Ovary (tissue), 9 donors: Measurements from ENCODE around the gene OSBPL6. TPM values are rescaled to one million over a fixed set of nuclear protein-coding genes. Genes with fewer than 3 reads are reported as not detected.

Experiments used
- DNase-seq, 5 donors: peaks; one replicate each; pipeline ENCODE4 v3.0.0-alpha.2; 2019 to 2020
- H3K27ac ChIP-seq, 2 donors: fragments of 200-600 bp; one replicate each; pipeline versions ENCODE4 v1.5.1 to v1.8.0; 2019 to 2022
- H3K27me3 ChIP-seq: fragments of 200-600 bp; one replicate; pipeline ENCODE4 v1.8.0; 2022
- H3K36me3 ChIP-seq: fragments of 200-600 bp; sonication (generic); one replicate; pipeline ENCODE4 v1.5.1; 2019
- H3K4me1 ChIP-seq: one replicate; pipeline ENCODE4 v1.8.1; 2013; ENCODE audit warnings: mild to moderate bottlenecking, moderate library complexity; ENCODE audit not compliant: insufficient read depth
- H3K4me3 ChIP-seq: fragments of 200-600 bp; sonication (generic); one replicate; pipeline ENCODE4 v1.5.1; 2017
- H3K9me3 ChIP-seq, 2 donors: fragments of 200-600 bp in 1 of 2; sonication (generic) in 1 of 2; one replicate each; pipeline versions ENCODE4 v1.5.1 to v1.8.1; 2013 to 2019; ENCODE audit warnings: mild to moderate bottlenecking in 1 of 2, moderate library complexity in 1 of 2
- EP300 ChIP-seq: sonication (generic); formaldehyde crosslinking; IDR thresholded peaks from one replicate; pipeline ENCODE4 v1.6.1; 2017; ENCODE audit warnings: antibody characterized with exemption
- POLR2A ChIP-seq: fragments of 450-650 bp; IDR thresholded peaks from one replicate; pipeline ENCODE4 v1.6.1; 2017; ENCODE audit warnings: antibody characterized with exemption, mild to moderate bottlenecking, moderate library complexity
- WGBS, 3 donors: extraction: QIAGEN DNeasy Blood & Tissue Kit in 1 of 3; methylation state at CpG; one replicate each; pipeline versions ENCODE4 v1.1.5 to v1.1.7; 2013 to 2017; 5-methylcytosine and 5-hydroxymethylcytosine counted together
- intact Hi-C, 4 donors: fragments of 100-400 bp; cut with DNase I; formaldehyde crosslinking; loops; one replicate each; pipeline versions ENCODE4 v1.11.0 to v1.15.1; 2022 to 2023
- polyA plus RNA-seq, 2 donors: library from polyadenylated mRNA; stranded (reverse); fragments of 200-250 nt in 1 of 2; fragments of 350-450 nt in 1 of 2; fragmentation: Illumina TruSeq in 1 of 2; extraction: RNeasy Lipid Tissue Mini Kit (QIAGEN cat#74804) in 1 of 2; gene quantifications; one replicate each; pipeline ENCODE4 v1.2.3, GENCODE V29; 2013 to 2014
- total RNA-seq, 7 donors: library from RNA; depleted of rRNA in 2 of 7; stranded (reverse); fragments of >200 nt in 2 of 7; fragmentation: NEBNext Ultra II Directional in 3 of 7; extraction: Animal tissue kit (Norgen Biotek cat#: 25700) in 3 of 7; gene quantifications; one replicate each; pipeline versions ENCODE4 v1.1.0 to v1.2.4, GENCODE V29; 2016 to 2023
- TF ChIP-seq, protein P1 (sequence below), 3 donors: fragments of 450-650 bp in 2 of 3; fragments of 200-600 bp in 1 of 3; IDR thresholded peaks; one replicate each; pipeline versions ENCODE4 v1.5.1 to v1.8.0; 2016 to 2022; ENCODE audit warnings: antibody characterized with exemption in 3 of 3, mild to moderate bottlenecking in 1 of 3
- donor health status: DM: no; HTN: no; CAD: no; lungs with moderate emphysema.
- donor health status: DM: no; HTN: no; CAD: no.
- donor health status: Bipolar disorder and iron deficiency.
- donor health status: DM: yes; HTN: yes; CAD: no.
- donor health status: DM: no; HTN: no; CAD: no.
- donor health status: DM: yes; HTN: yes; CAD: no.

The OSBPL6 gene
- total and polyA plus RNA-seq, 9 donors = 0.60 to 7.4 (median 1.7) TPM

DNA sequence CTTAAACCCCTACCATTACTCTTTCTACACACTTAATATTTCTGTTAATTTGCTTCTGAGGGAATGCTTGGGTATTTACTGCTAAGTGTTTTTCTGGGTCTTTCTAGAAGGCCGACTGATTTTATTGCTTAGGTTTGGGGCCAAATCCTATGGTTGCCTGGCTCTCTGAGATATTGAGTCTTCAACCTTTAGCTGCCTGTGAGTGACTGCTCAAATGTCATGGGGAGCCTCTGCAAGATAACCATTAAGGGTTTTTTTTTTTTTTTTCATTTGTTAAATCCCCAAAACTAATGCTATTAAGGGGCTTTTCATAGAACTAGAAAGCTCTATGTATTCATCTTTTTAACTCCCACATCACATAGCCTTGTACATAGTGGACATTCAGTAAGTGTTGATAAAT lies 5.0 kb downstream of the OSBPL6 start:
- H3K27me3 ChIP-seq = no peaks in the 10 kb centered on the region
- H3K27ac ChIP-seq = no peak overlapping the region
- H3K36me3 ChIP-seq = no peaks in the 10 kb centered on the region
- H3K9me3 ChIP-seq = no peaks in the 10 kb centered on the region
- no peak overlapping the region for H3K4me3 ChIP-seq
- intact Hi-C loops = loop anchor here in 1 of 4 donors (10.0 kb wide), 1 partner anchor 75 kb away; no protein-coding TSS in a partner anchor
- TF ChIP-seq POLR2A (no peak), EP300 (no peak)
- TF ChIP-seq, protein P1, sequence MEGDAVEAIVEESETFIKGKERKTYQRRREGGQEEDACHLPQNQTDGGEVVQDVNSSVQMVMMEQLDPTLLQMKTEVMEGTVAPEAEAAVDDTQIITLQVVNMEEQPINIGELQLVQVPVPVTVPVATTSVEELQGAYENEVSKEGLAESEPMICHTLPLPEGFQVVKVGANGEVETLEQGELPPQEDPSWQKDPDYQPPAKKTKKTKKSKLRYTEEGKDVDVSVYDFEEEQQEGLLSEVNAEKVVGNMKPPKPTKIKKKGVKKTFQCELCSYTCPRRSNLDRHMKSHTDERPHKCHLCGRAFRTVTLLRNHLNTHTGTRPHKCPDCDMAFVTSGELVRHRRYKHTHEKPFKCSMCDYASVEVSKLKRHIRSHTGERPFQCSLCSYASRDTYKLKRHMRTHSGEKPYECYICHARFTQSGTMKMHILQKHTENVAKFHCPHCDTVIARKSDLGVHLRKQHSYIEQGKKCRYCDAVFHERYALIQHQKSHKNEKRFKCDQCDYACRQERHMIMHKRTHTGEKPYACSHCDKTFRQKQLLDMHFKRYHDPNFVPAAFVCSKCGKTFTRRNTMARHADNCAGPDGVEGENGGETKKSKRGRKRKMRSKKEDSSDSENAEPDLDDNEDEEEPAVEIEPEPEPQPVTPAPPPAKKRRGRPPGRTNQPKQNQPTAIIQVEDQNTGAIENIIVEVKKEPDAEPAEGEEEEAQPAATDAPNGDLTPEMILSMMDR (IDR thresholded peaks at IDR 0.05) = no peak
- H3K4me1 ChIP-seq = no peaks in the 10 kb centered on the region
- 60 to 83% (median 69%) methylated on average over 1 of the region's 1 CpG for WGBS, 3 donors
- DNase-seq = no peak

DNA sequence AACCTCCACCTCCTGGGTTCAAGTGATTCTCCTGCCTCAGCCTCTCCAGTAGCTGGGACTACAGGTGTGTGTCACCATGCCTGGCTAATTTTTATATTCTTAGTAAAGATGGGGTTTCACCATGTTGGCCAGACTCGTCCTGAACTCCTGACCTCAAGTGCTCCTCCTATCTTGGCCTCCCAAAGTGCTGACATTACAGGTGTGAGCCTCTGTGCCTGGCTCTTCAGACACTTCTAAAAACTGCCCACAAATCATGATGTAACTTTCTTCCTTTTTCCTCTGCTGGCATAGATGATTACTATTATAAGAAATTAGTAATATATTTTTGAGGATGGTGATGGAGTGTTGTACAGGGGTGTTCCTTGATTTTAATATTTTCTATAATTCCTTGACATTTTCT lies 6.0 kb downstream of the OSBPL6 start:
- Histone ChIP-seq H3K4me3 (no peak overlapping the region), H3K4me1 (no peaks in the 10 kb centered on the region), H3K36me3 (no peaks in the 10 kb centered on the region), H3K27ac (no peak overlapping the region), H3K9me3 (no peaks in the 10 kb centered on the region), H3K27me3 (no peaks in the 10 kb centered on the region)
- DNase-seq = no peak
- 89 to 93% (median 92%) methylated on average over 1 of the region's 1 CpG for WGBS, 3 donors
- TF ChIP-seq POLR2A = no peak
- no peak for TF ChIP-seq EP300
- TF ChIP-seq, protein P1 (IDR thresholded peaks at IDR 0.05) = no peak
- intact Hi-C loops = no loop called here

DNA sequence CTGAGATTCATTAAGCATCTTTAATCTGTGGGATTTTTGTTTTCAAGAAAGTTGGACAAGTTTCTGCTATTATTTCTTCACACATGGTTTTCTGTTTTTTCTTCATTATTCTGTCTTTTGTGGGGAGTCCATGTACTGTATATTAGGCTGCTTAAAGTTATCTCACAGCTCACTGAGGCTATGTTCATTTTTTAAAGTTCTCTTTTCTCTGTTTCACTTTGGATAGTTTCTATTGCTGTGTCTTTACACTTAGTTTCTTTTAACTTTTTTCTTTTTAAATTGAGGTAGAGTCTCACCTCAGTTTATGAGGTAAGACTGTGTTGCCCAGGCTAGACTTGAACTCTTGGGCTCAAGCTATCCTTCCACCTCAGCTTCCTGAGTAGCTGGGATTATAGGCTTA lies 8.6 kb downstream of the OSBPL6 start:
- TF ChIP-seq POLR2A (no peak), EP300 (no peak)
- TF ChIP-seq, protein P1 (IDR thresholded peaks at IDR 0.05) = no peak
- H3K27ac ChIP-seq = no peak overlapping the region
- no peak overlapping the region for H3K4me3 ChIP-seq
- H3K4me1 ChIP-seq = no peaks in the 10 kb centered on the region
- H3K36me3 ChIP-seq = no peaks in the 10 kb centered on the region
- intact Hi-C loops = no loop called here
- H3K27me3 ChIP-seq = no peaks in the 10 kb centered on the region
- no peaks in the 10 kb centered on the region for H3K9me3 ChIP-seq
- no peak for DNase-seq

DNA sequence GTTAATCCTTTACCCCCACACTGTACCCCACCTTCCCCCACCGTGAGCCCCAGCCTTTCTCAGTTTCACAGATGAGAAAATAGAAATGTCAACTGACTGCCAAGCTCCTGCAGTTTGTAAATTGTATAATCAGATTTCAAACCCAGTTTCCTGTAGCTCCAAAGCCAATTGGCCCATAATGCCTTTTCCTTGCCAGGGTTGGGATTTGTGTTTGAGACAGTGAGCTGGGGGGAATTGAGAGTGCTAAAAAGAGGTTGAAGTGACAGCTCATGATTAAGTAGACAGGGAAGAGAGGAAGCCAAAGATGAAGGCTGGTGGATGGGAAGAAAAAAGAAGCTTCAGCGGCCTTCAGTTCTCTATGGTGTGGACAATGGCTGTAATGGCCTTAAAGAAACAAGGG lies 10.7 kb downstream of the OSBPL6 start:
- Histone ChIP-seq H3K4me3 (no peak overlapping the region), H3K9me3 (no peaks in the 10 kb centered on the region), H3K27ac (no peak overlapping the region), H3K27me3 (no peaks in the 10 kb centered on the region), H3K4me1 (no peaks in the 10 kb centered on the region), H3K36me3 (no peaks in the 10 kb centered on the region)
- 66 to 83% (median 83%) methylated on average over 2 of the region's 2 CpGs for WGBS, 3 donors
- DNase-seq = no peak
- intact Hi-C loops = no loop called here
- TF ChIP-seq POLR2A = no peak
- TF ChIP-seq, protein P1 (IDR thresholded peaks at IDR 0.05) = no peak
- no peak for TF ChIP-seq EP300
